CD4-positive, alpha-beta T cell treated with Interleukin-17A for 4 hours (primary cell): ENCODE results near the gene TUBA3E.
"Not testable (repeated sequence)": the region's sequence is repeated elsewhere in the genome, so short reads cannot be mapped to it uniquely, and the experiment has no call there.

Experiments
- DNase-seq: peaks from one replicate; pipeline ENCODE4 v3.0.0-alpha.2; 2020; ENCODE audit warnings: mixed read lengths

Gene TUBA3E

DNA sequence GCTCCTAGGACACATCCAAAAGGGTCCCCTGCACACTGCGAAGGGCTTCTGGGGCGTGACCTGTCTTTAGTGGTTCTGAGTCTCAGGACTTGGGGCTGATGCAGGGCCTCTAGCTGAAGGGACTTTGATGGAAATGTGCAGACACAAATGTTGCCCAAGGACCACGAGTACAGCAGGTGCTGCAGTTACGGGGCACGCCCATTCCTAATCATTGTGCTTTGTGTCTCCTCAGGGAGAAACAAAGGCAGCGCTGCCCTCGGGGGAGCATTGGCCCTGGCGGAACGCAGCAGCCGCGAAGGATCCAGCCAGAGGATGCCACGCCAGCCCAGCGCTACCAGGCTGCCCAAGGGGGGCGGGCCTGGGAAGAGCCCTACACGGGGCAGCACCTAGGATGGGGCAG lies 8.0 kb downstream of the TUBA3E start:
- no peak for DNase-seq

DNA sequence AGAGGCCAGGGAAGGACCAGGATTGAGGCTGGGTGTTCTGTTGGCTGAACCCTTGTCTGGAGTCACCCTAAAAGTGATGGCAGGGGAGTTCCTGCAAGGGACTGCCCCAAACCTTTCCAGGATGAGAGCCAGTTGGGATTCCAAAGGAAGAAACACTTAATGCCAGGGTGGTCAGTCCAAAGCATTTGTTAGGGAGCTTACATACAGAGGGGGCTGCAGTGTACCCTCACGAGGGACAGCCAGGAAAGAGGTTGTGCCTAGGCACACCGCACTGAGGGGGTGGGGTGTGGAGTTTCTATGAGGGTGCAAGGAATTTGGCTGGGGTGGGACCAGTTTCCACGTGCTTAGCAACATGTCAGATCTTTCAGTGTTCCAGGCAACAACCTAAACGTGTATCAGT lies 9.3 kb downstream of the TUBA3E start:
- DNase-seq = not testable (repeated sequence)

DNA sequence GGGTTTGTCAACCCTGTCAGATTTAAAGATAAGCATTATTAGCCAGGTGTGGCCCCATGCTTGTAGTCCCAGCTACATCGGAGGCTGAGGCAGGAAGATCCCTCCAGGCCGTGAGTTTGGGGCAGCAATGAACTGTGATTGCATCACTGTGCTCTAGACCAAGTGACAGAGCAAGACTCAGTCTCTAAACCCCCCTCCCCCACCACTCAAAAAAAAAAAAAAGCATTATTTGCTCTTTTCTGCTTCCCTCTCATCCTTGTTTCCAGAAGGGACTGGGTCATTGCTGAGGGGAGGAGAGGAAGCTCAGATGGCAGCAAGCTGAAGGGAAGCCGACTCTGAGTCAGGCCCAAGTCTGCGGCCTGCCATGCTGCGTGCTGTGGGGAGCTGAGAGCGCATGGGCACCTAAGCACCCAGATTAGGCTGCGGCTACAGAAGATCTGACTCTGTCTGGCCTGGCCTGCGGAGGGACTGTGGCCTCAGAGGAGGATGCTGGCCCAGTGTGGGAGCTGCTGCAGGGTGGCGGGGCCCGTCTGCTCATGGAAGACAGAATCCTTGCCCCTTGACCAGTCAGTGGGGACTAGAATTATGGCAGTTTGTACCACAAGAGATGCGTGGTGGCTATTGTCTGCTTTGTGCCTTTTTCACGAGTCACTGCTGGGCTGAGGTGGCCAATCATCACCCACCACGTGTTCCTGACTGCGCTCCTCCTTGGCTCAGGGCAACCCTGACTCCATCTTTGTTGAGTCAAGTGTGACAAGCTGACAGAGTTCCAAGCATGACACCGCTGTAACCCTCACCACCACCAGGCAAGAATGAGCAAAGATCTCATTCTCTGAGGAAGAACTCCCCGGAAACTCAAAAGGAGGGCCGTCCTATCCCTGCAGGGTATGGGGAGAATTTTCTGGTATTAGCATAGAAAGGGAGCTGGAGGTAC lies 10.1 kb downstream of the TUBA3E start:
- not testable (repeated sequence) for DNase-seq

DNA sequence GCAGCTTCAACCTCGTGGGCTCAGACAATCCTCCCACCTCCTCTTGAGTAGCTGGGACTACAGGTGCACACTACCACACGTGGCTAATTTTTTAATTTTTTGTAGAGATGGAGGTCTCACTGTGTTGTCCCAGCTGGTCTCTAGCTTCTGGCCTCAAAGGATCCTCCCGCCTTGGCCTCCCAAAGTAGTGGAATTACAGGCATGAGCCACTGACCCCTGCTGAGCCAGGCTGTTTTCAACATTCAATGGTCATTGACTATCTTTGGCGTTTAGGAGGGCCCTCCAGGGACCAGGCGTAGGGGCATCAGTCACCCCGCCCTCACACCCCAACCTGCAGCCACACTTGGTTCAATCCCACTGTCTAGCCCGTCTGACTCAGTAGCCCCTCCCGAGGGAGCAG lies 11.0 kb downstream of the TUBA3E start:
- no peak for DNase-seq

DNA sequence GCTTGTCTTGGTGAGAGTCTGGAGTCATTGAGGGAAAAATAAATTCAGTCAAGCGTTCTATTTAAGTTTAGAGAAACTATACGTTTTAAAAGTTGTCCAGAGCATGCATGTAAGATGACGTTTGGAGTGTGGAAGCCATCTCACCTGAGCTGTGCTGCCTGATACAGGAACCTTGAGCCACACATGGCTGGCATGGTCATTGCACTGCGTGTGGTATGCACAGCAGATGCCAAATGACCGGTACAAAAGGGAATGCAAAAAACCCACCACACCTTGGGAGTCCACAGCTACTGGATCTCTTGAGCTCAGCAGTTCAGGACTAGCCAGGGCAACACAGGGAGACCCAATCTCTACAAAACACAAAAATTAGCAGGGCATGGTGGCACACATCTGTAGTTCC lies 11.8 kb downstream of the TUBA3E start:
- no peak for DNase-seq

DNA sequence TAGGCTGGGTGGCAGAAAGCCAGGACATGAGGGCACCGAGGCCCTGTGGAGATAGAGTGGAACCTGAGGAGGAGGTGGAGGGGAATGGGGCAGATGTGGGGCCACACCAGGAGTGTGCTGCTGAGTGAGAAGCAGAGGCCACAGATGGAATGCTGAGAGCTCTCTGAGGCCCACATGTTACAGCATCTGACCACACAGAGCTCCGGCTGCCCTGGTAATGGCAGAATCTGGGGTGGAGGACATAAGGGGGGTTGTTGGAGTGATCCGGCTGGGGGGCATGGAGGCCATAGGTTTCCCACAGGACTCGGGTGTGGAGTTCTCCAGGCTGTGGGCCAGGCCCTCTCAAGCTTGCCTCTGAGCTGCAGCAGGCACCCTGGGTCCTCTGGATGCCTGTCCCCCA lies 12.3 kb downstream of the TUBA3E start:
- no peak for DNase-seq

- DNase-seq = no peak
Measured at GRCh38 chr2:130185436-130185835, 12.8 kb downstream of the TUBA3E start.

GRCh38 chr2:130183512-130184373 lies 14.5 kb downstream of the TUBA3E start:
- no peak for DNase-seq

- not testable (repeated sequence) for DNase-seq
Measured at GRCh38 chr2:130182826-130183511, 15.3 kb downstream of the TUBA3E start.

GRCh38 chr2:130181880-130182682 lies 16.2 kb downstream of the TUBA3E start, which contains the start of gene MZT2B:
Gene MZT2B, plus strand, starts transcription at chr2:130182262. Its CDS starts 21 bp downstream, at chr2:130182283.
- peak; percentile 92 for DNase-seq

DNA sequence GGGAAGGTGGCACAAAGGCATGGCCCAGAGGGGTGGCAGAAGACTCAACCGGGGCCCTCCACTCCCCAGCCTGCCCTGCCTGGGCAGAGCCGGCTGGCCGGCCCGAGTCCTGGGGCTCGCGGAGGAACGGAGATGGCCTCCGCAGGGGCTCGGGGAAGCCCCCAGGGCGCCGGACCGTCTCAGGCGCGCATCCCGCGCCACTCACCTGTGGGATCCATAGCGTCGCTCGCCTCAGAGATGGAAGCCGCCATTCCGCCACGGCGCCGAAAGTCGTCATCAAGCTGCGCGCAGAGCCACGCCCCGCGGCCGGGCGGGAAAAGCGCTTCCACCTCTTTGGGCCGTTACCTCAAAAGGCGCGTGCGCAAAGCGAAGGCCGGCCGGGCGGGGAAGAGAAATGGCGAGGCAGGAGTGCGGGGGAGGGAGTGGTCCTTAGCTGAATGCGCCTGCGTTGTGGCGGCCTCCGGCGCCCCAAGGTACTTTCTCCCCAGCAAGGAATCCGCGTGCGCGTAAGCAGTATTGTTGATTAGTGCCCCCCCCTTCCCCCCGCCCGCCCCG lies 16.8 kb downstream of the TUBA3E start, which contains the start of gene SMPD4:
Gene SMPD4 (minus strand): TSS at position 278 of the 555 bp plus-strand sequence. CDS start 5,010 bp downstream, outside the sequence.
- peak; percentile 98 for DNase-seq

- not testable (repeated sequence) for DNase-seq
Measured at GRCh38 chr2:130180404-130181324, 17.6 kb downstream of the TUBA3E start.

DNA sequence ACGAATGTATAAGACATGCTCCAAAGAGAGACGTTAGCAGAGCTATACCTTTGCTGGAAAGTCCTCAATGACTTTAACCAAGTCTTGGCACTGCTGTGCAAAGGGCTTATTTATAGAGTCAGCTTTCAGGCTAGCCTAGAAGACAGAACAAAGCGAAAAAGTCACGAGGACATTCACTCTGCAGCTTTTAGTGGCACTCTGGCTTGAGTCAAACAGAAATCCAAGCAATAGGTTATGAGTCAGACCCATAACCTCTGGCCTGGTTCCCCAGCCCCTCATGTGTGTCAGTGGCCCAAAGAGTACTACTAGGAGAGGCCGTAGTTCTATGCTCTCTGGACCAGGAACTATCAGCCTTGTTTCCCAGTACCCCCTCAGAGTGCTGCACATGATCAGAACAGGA lies 23.4 kb downstream of the TUBA3E start:
- not testable (repeated sequence) for DNase-seq

DNA sequence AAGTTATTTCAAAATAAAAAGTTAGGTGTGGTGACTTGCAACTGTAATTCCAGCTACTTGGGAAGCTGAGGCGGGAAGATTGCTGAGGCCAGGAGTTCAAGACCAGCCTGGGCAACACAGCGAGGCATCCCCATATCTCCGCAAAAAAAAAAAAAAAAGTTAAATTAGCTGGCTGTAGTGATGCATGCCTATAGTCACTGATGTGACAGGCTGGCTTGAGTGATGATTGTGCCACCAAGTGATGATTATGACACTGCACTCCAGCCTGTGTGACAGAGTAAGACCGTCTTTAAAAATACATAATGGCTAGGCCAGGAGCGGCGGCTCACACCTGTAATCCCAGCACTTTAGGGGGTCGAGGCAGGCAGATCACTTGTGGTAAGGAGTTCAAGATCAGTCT lies 28.3 kb downstream of the TUBA3E start:
- no peak for DNase-seq

GRCh38 chr2:130169163-130169562 lies 29.1 kb downstream of the TUBA3E start:
- not testable (repeated sequence) for DNase-seq

DNA sequence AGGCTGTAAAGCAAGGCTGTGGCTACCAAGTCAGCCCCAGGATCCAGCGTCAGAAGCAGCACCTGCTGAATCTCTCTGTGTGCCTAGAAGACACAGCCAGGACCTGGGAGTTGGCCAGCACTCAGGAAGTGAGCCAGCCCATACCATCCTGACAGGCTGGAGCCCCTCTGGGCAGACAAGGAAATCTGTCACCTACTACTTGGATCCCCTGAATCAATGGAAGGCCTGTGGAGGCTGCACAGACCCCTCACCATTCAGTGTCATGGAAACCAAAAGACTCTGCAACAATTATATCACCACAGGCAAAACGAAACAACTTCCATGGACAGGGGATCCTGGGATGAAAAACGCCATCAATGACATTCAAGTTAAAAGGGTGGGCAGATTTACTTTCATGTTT lies 31.6 kb downstream of the TUBA3E start:
- not testable (repeated sequence) for DNase-seq

DNA sequence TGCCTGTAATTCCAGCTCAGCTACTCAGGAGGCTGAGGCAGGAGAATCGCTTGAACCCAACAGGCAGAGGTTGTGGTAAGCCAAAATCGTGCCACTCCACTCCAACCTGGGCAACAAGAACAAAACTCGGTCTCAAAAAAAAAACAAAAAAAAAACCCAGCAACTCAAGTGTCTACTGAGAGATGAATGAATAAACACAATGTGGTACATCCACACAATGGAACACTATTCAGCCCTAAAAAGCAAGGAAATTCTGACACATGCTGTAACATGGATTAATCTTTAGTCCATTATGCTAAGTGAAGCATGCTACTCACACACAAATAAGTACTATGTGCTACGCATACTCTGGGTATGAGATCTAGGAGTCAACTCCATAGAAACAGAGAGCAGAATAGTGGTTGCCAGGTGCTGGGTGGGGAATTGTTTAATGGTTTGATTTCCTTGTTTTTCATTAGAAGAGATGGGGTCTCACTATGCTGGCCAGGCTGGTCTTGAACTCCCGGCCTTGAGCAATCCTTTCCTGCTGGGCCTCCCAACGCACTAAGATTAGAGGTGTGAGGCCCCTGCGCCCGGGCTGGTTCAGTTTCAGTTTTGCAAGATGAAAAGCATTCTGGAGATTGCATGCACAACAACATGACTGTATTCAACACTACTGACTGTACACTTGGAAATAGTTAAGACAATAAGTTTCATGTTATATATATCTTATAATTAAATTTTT lies 32.8 kb downstream of the TUBA3E start:
- DNase-seq = no peak

DNA sequence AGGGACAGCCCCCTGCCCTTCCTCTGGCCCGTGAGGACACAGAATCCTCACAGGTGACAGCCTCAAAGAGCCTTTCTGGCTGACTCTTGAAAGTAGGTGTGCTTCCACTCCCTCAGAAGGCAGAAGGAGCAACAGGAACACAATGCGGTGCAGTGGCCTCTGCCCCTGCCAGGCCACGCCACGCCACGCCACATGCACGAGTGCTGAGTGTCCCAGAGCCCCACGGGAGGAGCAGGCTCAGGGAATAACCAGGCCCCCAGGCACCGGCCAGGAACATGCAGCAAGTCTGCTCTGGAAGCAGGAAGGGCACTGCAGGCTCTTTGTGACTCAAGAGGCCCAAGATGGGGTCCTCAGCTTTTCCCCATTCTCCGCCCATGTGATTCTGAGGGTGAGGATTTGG lies 35.3 kb downstream of the TUBA3E start:
- DNase-seq = no peak

DNA sequence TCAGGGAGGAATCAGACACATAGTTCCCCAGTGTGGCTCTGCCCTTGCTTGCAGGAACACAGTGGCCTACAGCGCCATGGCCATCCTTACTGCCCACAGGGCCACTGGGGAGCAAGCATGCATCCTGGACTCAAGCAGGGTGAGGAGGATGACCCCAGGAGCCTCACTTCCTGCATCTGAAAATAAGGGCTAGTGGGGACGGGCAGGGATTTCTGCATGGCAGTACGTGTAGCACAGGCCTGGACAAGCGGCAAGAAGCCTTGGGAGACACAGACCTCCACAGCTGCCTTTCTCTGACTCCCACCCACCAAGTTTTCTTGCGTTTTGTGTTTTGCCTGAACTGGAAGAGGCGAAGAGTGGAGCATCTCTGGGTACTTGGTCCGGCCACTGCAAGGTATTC lies 35.8 kb downstream of the TUBA3E start:
- not testable (repeated sequence) for DNase-seq
